GM21360 (cell line): ENCODE results near the gene GREB1.

ENCODE experiments used
- ATAC-seq: cut with Tn5 transposase; IDR thresholded peaks from one replicate; pipeline ENCODE4 v1.9.1; 2021; ENCODE audit warnings: mild to moderate bottlenecking, moderate library complexity; ENCODE audit not compliant: unreplicated experiment

The GREB1 gene

GRCh38 chr2:11533278-11534070, at the start of gene GREB1:
Gene GREB1 (plus strand): TSS chr2:11534045. CDS start chr2:11556615, 22,570 bp downstream.
- ATAC-seq, result no peak

- no peak for ATAC-seq
Observed at GRCh38 chr2:11488809-11489208, 45.0 kb upstream of the GREB1 start.

GRCh38 chr2:11490194-11490593, 43.7 kb upstream of the GREB1 start:
- ATAC-seq, result no peak

GRCh38 chr2:11491348-11491933, 42.4 kb upstream of the GREB1 start:
- ATAC-seq, result no peak

- ATAC-seq, result no peak
Observed at GRCh38 chr2:11492244-11492643, 41.6 kb upstream of the GREB1 start.

GRCh38 chr2:11492720-11493119, 41.1 kb upstream of the GREB1 start:
- ATAC-seq, result no peak

- ATAC-seq, result no peak
Observed at GRCh38 chr2:11493282-11493681, 40.6 kb upstream of the GREB1 start.

GRCh38 chr2:11494310-11494709, 39.5 kb upstream of the GREB1 start:
- no peak for ATAC-seq

GRCh38 chr2:11495844-11496681, 37.8 kb upstream of the GREB1 start:
- ATAC-seq, result no peak

- ATAC-seq, result peak; percentile 92
Observed at GRCh38 chr2:11498543-11499034, 35.3 kb upstream of the GREB1 start.

GRCh38 chr2:11499081-11499743, 34.6 kb upstream of the GREB1 start:
- ATAC-seq, result no peak

GRCh38 chr2:11500702-11501303, 33.0 kb upstream of the GREB1 start:
- ATAC-seq, result no peak

GRCh38 chr2:11502740-11503292, 31.0 kb upstream of the GREB1 start:
- ATAC-seq, result no peak

- no peak for ATAC-seq
Observed at GRCh38 chr2:11503354-11503927, 30.4 kb upstream of the GREB1 start.

- peak; percentile 49 for ATAC-seq
Observed at GRCh38 chr2:11505652-11506610, 27.9 kb upstream of the GREB1 start.

GRCh38 chr2:11506611-11506969, 27.3 kb upstream of the GREB1 start:
- no peak for ATAC-seq

GRCh38 chr2:11507517-11507916, 26.3 kb upstream of the GREB1 start:
- ATAC-seq, result no peak

- no peak for ATAC-seq
Observed at GRCh38 chr2:11508279-11508678, 25.6 kb upstream of the GREB1 start.
